ENCODE results near the gene INTS7. TPM values are rescaled to one million over a fixed set of nuclear protein-coding genes. Genes with fewer than 3 reads are reported as not detected.

INTS7 gene
- polyA plus RNA-seq, 1 of the 3 experiments (the other 2 are of a cell fraction): 8.7 TPM

DNA sequence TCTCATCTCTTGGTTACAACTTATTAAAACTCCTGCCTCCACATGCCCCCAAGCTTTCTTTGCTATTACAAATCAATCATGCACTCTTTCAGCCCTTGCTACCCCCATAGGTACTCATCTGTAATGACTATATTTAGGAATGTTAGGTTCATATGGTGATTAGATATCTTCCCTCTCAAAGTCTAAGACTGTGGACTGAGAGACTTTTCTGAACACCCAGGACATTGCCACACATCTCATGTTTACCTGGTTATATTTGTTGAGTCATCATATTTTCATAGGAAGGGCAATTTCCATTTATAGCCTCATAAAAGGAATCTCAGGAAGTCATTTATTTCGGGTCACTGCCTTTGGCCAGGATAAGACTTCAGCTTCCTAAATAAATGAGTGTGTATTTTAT, 123.3 kb downstream of the INTS7 start:
- no peak for DNase-seq
- no peaks in the 10 kb centered on the region for H3K4me1 ChIP-seq (ENCODE audit: control insufficient read depth in 1 of 2, insufficient read depth in 2 of 2, low read depth in 1 of 2, low read length in 1 of 2)
- H3K9ac ChIP-seq: no peak overlapping the region
- no peaks in the 10 kb centered on the region for H3K27me3 ChIP-seq (ENCODE audit: insufficient read depth)
- no peak overlapping the region for H3K27ac ChIP-seq (ENCODE audit: low read depth in 2 of 2, low read length in 1 of 2)
- no peaks in the 10 kb centered on the region for H3K79me2 ChIP-seq (ENCODE audit: insufficient read depth)
- H3F3A ChIP-seq (replicated peaks; ENCODE audit: insufficient read depth): no peaks in the 10 kb centered on the region
- H3K4me3 ChIP-seq (ENCODE audit: low read depth in 2 of 2, low read length in 1 of 2): no peak overlapping the region
- CTCF ChIA-PET: no interaction called here
- H2AFZ ChIP-seq (ENCODE audit: low read depth): no peak overlapping the region
- POLR2A ChIA-PET: no interaction called here
- no peak for TF ChIP-seq FOSL2 (IDR thresholded peaks at IDR 0.05; ENCODE audit: borderline replicate concordance, low read depth)
- TF ChIP-seq TCF12 (IDR thresholded peaks at IDR 0.05): no peak
- TF ChIP-seq EZH2phosphoT487 (IDR thresholded peaks at IDR 0.05; ENCODE audit: borderline replicate concordance, low read depth): no peak
- TF ChIP-seq GABPA (IDR thresholded peaks at IDR 0.05; ENCODE audit: low read depth): no peak
- TF ChIP-seq FOXJ3 (CRISPR knock-in tag; IDR thresholded peaks at IDR 0.05): no peak
- no peak for TF ChIP-seq GATA2 (CRISPR knock-in tag; IDR thresholded peaks at IDR 0.05)
- no peak for TF ChIP-seq MEF2A (IDR thresholded peaks at IDR 0.05; ENCODE audit: borderline replicate concordance, low read depth)
- TF ChIP-seq TEAD4 (IDR thresholded peaks at IDR 0.05; ENCODE audit: borderline replicate concordance, insufficient read depth): no peak
- no peak for TF ChIP-seq IRF3 (IDR thresholded peaks at IDR 0.05; ENCODE audit: low read depth, low read length)
- TF ChIP-seq YY1 (IDR thresholded peaks at IDR 0.05; ENCODE audit: low read depth): no peak
- 79% methylated on average over 1 of the region's 1 CpG for WGBS (ENCODE audit: low lambda C conversion rate)
- no peaks in the 10 kb centered on the region for H3K9me2 ChIP-seq
- no peak overlapping the region for H3K4me2 ChIP-seq
- H4K20me1 ChIP-seq (ENCODE audit: insufficient read depth): no peaks in the 10 kb centered on the region
- H3K9me3 ChIP-seq: no peaks in the 10 kb centered on the region
- no peaks in the 10 kb centered on the region for H3K36me3 ChIP-seq (replicated peaks in 1 of 2; ENCODE audit: control insufficient read depth in 1 of 2, insufficient read depth in 2 of 2, low read length in 1 of 2)

GRCh38 chr1:211910913-211911485, 124.4 kb downstream of the INTS7 start:
- H3K27ac ChIP-seq (ENCODE audit: low read depth in 2 of 2, low read length in 1 of 2): no peak overlapping the region
- no peak overlapping the region for H2AFZ ChIP-seq (ENCODE audit: low read depth)
- CTCF ChIA-PET: interaction anchor here (0.9 to 1.6 kb wide), 3 partner anchors 9 to 124 kb away, joined by 3 to 5 read pairs (median 4); partner anchors contain the start of genes DTL and INTS7
- no peak for DNase-seq
- no peaks in the 10 kb centered on the region for H3K4me1 ChIP-seq (ENCODE audit: control insufficient read depth in 1 of 2, insufficient read depth in 2 of 2, low read depth in 1 of 2, low read length in 1 of 2)
- no peak overlapping the region for H3K4me3 ChIP-seq (ENCODE audit: low read depth in 2 of 2, low read length in 1 of 2)
- H4K20me1 ChIP-seq (ENCODE audit: insufficient read depth): no peaks in the 10 kb centered on the region
- no peak overlapping the region for H3K4me2 ChIP-seq
- H3K36me3 ChIP-seq (replicated peaks in 1 of 2; ENCODE audit: control insufficient read depth in 1 of 2, insufficient read depth in 2 of 2, low read length in 1 of 2): no peaks in the 10 kb centered on the region
- H3K9me3 ChIP-seq: no peaks in the 10 kb centered on the region
- H3K9ac ChIP-seq: no peak overlapping the region
- no peaks in the 10 kb centered on the region for H3F3A ChIP-seq (replicated peaks; ENCODE audit: insufficient read depth)
- WGBS (ENCODE audit: low lambda C conversion rate): 41% methylated on average over 4 of the region's 4 CpGs
- no peaks in the 10 kb centered on the region for H3K79me2 ChIP-seq (ENCODE audit: insufficient read depth)
- POLR2A ChIA-PET: no interaction called here
- H3K27me3 ChIP-seq (ENCODE audit: insufficient read depth): no peaks in the 10 kb centered on the region
- no peaks in the 10 kb centered on the region for H3K9me2 ChIP-seq
- TF ChIP-seq REST (IDR thresholded peaks at IDR 0.05; ENCODE audit: low read depth, low read length) (no peak), RXRA (IDR thresholded peaks at IDR 0.05; ENCODE audit: borderline replicate concordance, low read depth) (no peak), RCOR1 (IDR thresholded peaks at IDR 0.05; ENCODE audit: low read length) (no peak), USF2 (IDR thresholded peaks at IDR 0.05; ENCODE audit: borderline replicate concordance, low read depth, low read length) (no peak), TCF12 (IDR thresholded peaks at IDR 0.05) (no peak), NRF1 (IDR thresholded peaks at IDR 0.05; ENCODE audit: low read depth, low read length) (no peak), IRF3 (IDR thresholded peaks at IDR 0.05; ENCODE audit: low read depth, low read length) (no peak), RFX5 (IDR thresholded peaks at IDR 0.05; ENCODE audit: low read length) (no peak), CHD2 (IDR thresholded peaks at IDR 0.05; ENCODE audit: low read length, partially characterized antibody) (no peak), POLR2AphosphoS5 (IDR thresholded peaks at IDR 0.05; ENCODE audit: low read depth, low read length) (no peak), YY1 (IDR thresholded peaks at IDR 0.05; ENCODE audit: low read depth) (no peak), GATA2 (CRISPR knock-in tag; IDR thresholded peaks at IDR 0.05) (no peak), TAF1 (IDR thresholded peaks at IDR 0.05; ENCODE audit: borderline replicate concordance, low read depth, low read length) (no peak), USF1 (IDR thresholded peaks at IDR 0.05; ENCODE audit: borderline replicate concordance, low read depth) (no peak), EZH2phosphoT487 (IDR thresholded peaks at IDR 0.05; ENCODE audit: borderline replicate concordance, low read depth) (no peak)
